A204.1 (cell line): ENCODE data around the gene ANGPTL2.

Experiments
- FAIRE-seq: peaks from 2 replicates; lab custom pipeline; 2012; peaks lifted over from hg19 to GRCh38; lab: Jason Lieb, UNC

Gene ANGPTL2

DNA sequence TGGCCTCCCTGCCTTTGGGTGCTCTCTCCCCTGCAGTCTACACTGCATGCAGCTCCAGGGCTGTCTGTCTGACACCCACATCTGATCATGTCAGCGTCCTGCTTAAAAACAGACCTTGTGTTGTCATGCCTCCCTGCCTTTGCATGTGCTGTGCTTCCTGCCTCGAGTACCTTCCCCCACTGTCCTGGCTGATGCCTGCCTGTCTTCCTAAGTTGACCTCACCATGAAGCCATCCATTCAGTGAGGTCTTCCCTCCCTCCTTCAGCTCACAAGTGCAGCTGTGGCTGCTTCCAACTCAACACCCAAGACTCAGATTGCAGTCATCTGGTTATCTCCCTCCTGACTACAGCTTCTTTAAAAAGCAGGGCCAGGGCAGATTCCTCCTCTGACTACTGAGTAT lies 5.5 kb downstream of the ANGPTL2 start:
- no peak for FAIRE-seq

DNA sequence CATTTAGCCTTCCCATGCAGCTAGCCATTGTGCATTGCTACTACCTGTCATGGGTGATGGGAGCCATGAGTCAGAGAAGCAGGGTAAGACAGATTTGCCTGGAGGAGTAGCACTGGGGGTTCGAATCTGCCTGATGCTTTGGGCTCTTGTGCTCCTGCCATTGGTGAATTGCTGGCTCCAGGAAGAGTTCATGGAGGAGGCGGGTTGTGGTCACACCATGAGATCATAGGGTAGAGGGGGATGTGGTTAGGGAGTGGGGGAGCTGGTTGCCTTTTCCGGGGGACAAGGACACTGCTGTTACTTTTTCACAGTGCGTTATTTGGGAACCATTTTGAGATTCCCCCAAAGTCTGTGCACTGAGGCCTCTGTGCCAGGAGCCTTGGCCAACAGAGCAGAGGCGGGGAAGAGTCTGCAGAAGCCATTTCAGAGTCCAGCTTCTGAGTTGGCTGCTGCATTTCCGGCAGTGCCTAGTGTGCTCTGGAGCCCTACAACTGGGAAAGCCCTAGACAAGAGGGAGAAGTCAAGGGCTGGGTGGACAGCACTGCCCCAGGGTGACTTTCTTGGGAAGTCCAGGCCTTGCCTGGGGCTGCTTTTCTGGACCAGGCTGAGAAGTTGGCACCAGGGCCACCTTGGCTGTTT lies 6.2 kb downstream of the ANGPTL2 start:
- FAIRE-seq = no peak

GRCh38 chr9:127114606-127115005 lies 7.8 kb downstream of the ANGPTL2 start:
- FAIRE-seq = no peak

DNA sequence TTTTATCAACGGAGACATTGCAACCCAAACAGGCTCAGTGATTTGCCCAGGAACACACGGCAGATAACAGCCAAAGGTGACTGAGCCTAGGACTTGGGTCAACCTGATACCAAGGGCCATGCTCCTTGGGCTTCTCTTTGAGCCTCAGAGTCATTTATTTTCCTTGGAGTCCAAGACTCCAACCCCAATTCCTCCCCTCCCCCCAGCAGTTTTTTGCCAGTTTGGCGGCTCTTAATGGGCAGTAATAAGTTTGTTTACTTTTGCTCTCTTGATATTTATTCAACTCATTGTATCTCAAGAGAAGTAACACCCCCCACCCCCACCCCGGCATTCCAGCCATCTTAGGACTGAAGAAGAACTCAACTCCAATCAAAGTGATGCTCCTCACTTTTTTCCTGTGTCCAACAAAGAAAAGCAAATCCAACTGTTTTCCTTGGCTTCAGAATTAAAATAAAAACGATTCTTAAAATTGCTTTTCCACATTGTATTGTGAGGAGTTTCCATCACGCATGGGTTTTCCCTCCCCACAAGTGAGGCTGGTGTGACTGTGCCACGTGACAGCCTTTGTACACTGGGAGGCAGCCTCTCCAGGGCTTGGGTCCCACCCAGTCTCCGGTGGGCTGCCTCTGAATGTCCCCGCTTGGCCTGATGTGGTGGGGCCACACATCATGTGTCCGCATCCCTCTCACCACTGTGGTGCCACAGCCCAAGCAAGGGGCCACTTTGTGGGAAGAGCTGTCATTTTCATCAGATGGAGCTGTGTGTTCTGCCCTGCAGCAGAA lies 9.1 kb downstream of the ANGPTL2 start:
- FAIRE-seq = no peak

DNA sequence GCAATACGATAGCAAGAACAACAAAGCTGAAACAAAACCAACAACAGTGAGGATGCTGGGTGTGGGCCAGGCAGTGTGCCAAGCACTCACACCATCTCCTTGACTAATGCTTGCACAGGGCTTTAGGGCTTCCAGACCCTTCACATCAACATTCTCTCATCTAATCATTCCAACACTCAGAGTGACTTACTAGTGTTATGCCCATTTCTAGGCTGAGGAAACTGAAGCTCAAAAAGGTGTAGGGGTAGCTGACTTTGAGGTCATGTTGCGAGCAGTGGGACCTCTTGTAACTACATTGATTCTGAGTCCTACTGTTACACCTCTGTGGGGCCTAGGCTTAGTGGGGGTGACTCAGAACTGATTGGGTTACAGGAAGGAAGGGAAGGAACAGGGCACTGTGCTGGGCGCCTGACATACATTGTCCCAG lies 9.7 kb downstream of the ANGPTL2 start:
- FAIRE-seq = no peak

- FAIRE-seq = no peak
Observed at GRCh38 chr9:127112056-127112455, 10.4 kb downstream of the ANGPTL2 start.

- FAIRE-seq = no peak
Observed at GRCh38 chr9:127109212-127109711, 13.2 kb downstream of the ANGPTL2 start.

- FAIRE-seq = no peak
Observed at GRCh38 chr9:127107929-127108876, 14.2 kb downstream of the ANGPTL2 start.

- FAIRE-seq = no peak
Observed at GRCh38 chr9:127107171-127107928, 15.1 kb downstream of the ANGPTL2 start.

DNA sequence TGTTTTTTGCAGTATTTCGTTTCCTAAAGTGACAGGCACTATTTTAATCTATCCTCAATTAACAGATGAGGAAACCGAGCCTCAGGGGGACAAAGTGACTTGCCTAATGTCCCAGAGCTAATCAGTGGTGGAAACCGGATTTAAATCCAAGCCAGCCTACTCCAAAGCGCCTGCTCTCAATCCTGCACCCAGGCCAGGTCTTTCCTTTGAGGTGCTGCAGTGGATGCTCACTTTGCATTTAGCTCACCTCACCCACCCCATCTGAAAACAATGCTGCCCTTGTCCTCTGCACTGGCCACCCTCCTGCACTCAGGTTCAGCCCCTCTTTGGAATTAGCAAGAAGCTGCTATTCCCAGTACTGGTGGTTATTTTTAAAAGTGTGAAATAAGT lies 16.0 kb downstream of the ANGPTL2 start:
- no peak for FAIRE-seq

DNA sequence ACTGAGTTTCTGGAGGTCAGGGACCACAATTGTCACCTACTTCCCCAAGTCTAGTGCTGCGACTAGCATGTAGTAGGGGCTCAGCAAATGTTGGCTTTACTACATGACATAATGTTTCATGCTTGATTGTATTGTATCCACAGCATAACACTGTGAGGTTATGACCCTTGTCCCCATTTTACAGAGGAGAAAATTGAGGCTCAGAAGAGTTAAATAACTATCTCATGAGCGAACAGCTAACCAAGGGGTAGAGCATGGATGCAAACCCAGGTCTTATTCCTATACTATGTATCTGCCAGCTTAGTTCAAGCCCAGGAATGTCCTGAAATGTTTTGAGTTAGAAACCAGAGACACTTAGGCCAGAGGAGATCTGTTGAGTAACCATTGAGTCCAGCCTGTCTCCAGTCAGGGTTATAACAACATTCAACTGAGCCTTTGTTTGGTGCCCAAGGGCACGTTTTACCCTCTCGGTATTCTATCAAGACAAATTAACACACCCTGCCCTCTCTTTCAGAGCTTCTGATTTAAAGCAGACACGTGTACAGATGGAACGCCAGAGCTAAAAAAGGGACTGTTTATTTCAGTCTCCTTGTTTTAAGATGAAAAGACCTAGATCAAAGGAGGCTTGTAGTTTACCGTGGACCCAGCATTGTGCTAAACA lies 16.5 kb downstream of the ANGPTL2 start:
- no peak for FAIRE-seq

DNA sequence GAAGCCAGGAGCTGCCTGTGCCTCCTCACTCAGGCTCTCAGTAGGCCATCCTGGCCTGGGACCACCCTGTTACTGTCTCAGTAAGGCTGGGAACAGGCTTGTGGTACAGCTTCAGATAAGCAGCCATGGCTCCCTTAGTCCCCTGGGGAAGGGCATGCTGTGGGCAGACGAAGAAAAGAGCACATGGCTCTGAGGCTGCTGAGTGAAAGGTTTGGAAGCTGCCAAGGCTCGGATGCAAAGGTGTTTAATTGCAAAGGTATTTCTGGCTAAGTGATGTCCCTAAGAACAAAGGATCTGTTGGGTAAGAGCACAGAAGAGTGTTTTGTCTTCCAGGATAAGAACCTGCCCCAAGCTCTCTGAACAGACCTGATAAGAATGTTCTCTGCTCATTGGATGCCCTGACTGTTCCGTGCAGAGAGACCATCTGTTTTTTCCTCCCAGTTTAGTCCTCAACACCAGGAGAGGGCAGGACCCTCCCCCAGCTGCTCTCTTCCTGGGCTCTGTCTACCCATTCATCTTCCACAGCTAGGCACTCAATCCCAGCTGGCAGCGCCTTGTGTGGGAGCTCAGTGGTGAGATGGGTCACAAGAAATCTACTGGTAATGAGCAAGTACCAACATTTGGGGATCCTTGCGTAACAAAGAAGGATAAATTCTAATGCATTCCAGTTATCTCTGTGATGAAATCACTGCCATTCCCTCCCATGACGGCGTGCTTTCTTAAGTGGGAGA lies 17.7 kb downstream of the ANGPTL2 start:
- FAIRE-seq = no peak

DNA sequence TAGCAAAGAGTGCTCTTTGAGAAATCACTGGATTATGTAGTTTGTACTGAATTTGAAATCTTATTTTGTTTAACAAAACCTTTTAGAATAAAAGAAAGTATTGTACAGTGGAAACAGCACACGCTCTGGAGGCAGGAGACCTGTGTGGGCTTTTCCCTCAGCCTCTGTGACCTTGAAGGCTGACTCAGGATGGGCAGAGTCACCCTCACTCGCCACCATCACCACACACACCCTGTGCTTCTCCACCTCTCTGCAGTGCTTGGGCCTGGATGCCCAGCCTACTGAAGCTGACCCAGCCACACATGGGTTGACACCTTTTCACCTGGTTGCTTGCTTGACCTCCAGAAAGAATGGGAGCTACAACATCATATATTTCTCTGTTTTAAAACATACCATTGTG lies 19.6 kb downstream of the ANGPTL2 start:
- no peak for FAIRE-seq

DNA sequence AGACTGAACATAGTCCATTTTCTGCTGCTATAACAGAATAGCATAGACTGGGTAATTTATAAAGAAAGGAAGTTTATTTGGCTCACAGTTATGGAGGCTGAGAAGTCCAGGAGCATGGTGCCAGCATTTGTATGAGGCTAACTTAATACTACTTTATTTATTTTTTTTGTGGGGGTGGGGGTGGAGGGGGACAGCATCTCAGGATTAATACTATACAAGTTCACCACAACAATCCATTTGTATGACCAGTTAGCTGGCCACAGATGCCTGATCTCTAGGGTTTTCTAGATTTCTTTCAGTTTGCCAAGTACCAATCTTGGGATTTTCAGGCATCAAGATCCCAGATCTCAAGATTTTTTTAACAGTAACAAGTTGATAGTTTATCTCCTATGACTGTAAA lies 20.3 kb downstream of the ANGPTL2 start:
- no peak for FAIRE-seq

DNA sequence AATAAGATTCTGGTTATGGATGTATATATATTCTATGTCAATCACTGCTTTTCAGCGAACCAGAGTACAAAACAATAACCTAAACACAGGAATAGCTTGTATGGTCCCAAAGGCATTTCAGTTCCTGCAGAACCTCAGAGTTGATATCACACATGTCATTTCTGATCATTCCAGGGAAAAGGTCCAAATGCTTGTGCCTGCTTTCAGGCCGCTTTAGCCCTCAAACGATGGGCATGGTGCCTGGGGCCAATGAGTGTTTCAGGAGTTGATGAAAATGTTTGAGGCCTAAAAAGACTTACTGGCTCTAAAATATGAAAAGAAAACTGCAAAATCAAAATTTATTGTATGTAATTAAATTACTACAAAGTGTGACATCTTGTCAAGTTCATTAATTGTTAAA lies 22.8 kb downstream of the ANGPTL2 start:
- FAIRE-seq = no peak

- no peak for FAIRE-seq
Observed at GRCh38 chr9:127098916-127099553, 23.4 kb downstream of the ANGPTL2 start.

DNA sequence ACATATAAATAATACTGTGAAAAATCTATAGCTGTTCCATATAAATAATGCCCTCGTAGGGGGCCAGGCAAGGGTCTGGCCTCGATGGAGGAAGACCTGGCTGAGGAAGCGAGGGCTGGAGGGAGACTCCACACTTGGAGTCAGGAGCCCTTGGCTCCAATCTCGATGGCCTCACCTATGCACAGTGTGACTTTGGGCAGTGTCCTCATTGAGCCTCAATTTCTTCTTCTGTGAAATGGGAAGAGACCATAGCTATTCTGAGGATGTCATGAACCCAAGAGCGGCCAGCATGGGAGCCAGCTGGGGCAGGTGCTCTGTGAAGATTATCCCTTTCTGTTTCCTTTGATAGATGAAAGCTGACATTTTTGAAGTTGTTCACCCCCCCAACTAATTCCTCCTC lies 24.8 kb downstream of the ANGPTL2 start:
- no peak for FAIRE-seq

DNA sequence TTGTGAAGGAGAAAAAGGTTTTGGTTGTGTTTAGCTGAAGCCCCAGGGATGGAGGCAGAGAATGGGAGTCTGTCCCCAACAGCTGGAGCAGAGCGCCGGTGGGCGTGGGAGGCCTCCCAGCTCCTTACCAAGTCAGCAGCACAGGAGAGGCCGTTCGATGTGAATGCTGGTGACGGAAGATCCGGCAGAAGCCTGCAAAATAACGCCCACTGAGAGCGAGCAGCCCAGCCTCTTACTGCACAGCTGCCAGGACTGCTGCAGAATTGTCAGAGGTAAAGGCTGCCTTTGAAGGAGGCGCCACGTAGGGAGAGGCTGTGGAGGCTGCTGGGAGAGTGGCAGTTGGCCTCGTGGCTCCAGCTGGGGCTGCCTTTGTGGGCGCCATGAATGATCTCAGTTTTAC lies 26.2 kb downstream of the ANGPTL2 start:
- no peak for FAIRE-seq

GRCh38 chr9:127095411-127095810 lies 27.0 kb downstream of the ANGPTL2 start:
- FAIRE-seq = no peak

DNA sequence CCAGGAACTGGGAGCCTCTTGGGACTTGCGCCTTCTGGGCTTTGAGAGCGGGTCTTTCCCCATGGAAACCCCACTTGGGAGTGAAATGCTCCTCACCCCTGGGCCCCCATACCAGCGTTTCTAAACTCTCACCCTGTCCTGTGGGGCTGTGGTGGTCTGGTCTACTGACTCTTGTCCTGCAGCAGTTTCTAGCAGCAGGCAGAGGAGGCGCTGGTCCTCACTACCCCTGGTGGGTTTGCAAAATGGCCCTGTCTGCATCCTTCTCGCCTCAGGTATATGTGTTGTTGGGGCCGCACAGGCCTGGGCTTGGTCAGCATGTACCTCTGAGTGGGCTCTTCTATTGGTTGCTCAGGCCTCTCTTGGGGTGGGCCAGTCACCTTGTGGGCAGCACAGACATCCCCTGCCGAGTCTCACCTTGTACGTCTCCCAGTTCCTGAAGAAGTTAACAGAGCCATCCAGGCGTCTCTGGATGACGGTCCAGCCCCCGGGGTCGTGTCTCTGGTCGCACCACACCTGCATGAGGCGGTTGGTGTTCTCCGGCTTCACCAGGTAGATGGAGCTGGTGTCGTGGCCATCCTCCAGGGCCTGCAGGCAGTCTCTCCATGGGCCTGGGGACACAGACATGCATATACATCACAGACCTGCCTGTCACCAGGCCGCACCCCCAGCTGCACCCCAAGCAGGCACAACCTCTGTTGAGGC lies 29.0 kb downstream of the ANGPTL2 start:
- no peak for FAIRE-seq
